Forelimb muscle (tissue), 1 donor: ENCODE data around the gene RNF111. TPM values are rescaled to one million over a fixed set of nuclear protein-coding genes. Genes with fewer than 3 reads are reported as not detected.
"Not testable (repeated sequence)": the region's sequence is repeated elsewhere in the genome, so short reads cannot be mapped to it uniquely, and the experiment has no call there.

ENCODE experiments used
- DNase-seq: peaks from one replicate; pipeline ENCODE4 v3.0.0-alpha.2; 2013; ENCODE audit warnings: low read depth
- polyA plus RNA-seq: library from polyadenylated mRNA; unstranded; fragments of 120-200 nt; gene quantifications from one replicate; pipeline ENCODE4 v1.2.1, GENCODE V29; 2013; ENCODE audit not compliant: insufficient read length

RNF111 gene
- polyA plus RNA-seq, 1 donor = 24.1 TPM

DNA sequence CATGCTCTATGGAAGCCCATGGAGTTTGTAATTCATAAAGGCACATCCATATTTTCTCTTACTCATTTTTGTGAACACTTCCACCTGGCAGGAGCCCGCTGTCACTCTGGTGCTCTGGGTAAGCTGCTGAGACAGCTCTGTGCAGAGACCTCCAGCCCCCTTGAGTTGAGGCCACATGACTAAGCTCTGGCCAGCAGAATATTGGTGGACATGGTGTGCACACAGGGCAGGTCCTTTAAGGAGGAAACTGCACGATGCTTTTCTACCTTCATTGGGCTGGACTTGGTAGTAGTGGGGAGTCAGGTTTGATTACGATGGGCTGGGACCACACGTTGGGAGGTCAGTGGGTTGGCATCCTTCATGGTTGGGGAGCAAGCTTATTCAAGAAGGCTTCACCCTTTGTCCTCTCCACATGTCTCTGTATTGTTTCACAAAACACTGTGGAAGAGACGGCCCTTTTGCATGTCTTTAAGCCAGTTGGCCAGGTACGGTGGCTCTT, 146.5 kb downstream of the RNF111 start:
- no peak for DNase-seq

DNA sequence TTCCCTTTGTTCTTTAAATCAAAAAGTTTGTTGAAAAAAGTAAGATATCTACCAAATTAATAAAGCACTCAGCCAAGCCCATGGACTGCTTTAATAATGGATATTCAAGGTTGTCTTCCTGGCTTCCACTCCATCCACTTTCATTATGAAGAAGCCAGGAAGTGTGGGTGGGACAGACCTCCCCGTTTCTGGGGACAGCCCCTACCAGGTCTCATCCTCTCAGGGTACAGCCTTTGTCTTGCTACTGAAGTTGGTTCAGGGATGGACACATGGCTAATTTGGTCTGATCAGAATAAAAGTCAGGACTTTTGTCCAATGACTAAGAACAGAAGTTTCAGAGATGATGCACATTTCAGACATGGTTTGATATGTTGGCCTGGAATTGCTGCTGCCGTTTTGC, 150.1 kb downstream of the RNF111 start:
- DNase-seq = no peak

DNA sequence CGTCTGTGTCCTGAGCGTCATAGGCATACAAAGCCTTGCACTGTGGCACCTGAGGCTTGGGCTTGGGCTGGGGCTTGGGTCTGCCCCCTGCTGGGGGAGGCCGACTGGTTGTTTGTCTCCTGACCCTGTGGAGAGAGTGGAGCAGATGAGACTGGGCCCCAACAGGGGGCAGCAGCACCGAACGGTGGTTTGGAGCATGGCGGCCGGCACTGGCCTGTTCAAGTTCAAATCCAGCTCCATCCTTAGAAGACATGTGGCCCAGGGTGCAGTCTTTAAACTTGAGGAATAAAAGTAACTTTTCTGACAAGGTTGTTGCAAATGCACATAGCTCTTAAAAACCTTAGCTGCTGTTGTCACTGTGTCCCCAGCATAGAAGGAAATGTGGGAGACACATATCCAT, 150.8 kb downstream of the RNF111 start:
- DNase-seq = no peak

DNA sequence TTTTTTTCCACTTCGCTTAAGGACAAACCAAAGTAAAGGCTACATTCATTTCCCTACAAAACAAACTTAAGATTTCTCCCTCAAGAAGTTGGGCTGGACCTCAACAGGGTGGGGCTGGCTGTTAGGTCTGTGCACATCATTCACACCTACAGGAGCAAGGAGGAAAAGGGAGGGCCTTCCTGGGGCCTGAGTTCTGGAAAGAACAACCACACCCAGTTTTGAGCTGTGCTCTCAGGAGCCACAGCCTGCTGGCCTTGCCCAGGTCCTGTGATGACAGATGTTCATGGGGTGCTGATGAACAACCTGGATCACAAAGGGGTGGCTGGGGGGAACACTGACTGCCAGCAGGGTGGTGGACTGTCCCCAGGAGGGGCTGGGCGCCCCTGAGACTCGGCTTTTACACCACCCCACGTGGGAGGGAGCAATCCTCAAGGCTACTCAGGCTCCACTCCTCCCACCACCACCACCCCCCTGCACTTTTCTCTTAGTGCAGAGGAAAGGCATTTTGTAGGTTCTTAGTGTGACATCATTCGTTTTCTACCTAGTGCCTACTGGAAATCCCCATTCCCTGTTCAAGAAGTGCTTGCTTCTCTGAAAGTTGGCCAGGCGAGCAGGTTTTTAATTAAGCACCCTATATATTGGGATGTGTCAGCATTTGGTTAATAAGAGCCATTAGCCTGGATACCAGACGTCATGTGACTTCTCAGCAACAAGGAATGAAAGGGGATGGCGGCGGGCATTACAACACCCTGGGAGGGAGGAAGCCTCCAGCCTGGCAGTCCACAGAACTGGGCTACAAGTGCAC, 153.2 kb downstream of the RNF111 start:
- DNase-seq = no peak

DNA sequence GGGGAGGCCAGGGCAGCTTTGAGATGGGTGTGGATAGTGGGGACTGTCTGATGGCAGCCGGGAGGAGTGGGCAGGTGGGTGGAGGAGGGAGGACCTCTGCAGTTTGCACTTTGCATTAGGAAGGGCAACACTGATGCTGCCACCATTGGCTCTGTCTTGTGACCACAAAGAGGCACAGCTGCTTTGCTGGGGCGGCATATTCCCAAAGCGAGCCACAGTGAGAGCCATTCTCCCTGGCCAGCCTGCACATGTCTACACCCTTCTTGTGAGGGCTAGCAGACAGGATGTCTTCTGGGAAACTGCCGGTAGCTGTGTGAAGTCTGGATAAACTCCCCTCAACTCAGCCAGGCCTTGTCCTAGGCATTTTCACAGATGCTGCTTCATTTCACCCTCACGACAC, 155.8 kb downstream of the RNF111 start:
- DNase-seq = no peak

DNA sequence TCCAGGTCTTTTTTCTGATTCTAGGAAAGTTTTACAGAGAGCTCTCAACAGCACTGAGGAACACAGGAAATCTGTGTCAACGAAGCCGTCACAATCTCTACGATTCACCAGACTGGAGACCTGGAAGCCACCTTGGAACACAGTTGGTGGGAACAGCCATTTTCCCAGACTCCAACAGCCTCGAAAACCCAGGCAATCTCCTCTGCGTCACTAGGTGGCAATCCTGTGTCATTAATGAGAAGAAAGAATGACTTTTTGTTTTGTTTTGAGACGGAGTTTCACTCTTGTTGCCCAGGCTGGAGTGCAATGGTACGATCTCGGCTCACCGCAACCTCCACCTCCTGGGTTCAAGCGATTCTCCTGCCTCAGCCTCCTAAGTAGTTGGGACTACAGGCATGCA, 157.1 kb downstream of the RNF111 start:
- DNase-seq = not testable (repeated sequence)

Other genes starting within 250 kb of the RNF111 start
- gene ADAM10, start 238.0 kb upstream of the RNF111 start, polyA plus RNA-seq = 80.6 TPM
- 7.9 TPM for gene MINDY2, start 216.4 kb upstream of the RNF111 start, polyA plus RNA-seq
- gene SLTM, start 54.0 kb upstream of the RNF111 start, polyA plus RNA-seq = 63.5 TPM
- gene CCNB2, start 117.5 kb downstream of the RNF111 start, polyA plus RNA-seq = 14.1 TPM
- gene LDHAL6B, start 219.2 kb downstream of the RNF111 start, polyA plus RNA-seq = 0.14 TPM